Measurements from ENCODE around the gene SUPT20HL1.

DNA sequence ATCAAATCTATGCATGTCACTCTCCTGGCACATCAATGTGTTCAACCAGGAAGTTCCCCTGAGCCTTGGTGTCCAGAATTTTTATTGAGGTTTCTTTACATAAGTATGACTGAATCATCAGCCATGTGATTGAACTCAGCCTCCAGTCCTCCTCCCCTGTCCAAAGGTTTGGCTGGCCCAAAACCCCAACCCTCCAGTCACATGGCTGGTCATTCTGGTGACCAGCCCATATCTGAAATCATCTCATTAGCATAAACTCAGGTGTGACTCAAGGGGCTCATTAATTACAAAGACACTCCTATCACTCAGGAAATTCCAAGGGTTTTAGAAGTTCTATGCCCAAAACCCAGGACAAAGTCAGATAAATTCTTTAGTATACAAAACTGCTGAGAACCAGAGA is 26.0 kb upstream of the SUPT20HL1 start:
- TF ChIP-seq, protein P1, sequence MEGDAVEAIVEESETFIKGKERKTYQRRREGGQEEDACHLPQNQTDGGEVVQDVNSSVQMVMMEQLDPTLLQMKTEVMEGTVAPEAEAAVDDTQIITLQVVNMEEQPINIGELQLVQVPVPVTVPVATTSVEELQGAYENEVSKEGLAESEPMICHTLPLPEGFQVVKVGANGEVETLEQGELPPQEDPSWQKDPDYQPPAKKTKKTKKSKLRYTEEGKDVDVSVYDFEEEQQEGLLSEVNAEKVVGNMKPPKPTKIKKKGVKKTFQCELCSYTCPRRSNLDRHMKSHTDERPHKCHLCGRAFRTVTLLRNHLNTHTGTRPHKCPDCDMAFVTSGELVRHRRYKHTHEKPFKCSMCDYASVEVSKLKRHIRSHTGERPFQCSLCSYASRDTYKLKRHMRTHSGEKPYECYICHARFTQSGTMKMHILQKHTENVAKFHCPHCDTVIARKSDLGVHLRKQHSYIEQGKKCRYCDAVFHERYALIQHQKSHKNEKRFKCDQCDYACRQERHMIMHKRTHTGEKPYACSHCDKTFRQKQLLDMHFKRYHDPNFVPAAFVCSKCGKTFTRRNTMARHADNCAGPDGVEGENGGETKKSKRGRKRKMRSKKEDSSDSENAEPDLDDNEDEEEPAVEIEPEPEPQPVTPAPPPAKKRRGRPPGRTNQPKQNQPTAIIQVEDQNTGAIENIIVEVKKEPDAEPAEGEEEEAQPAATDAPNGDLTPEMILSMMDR (conservative IDR thresholded peaks at IDR 0.05): no peak
- TF ChIP-seq EZH2 (IDR thresholded peaks at IDR 0.05; ENCODE audit: low read depth): no peak

Data from PC-9 (cell line).